ENCODE results near the gene TENM4. TPM values are rescaled to one million over a fixed set of nuclear protein-coding genes. Genes with fewer than 3 reads are reported as not detected.

Gene TENM4
- total RNA-seq, 4 donors from 2014 or later, result 0.88 to 61.5 (median 4.0) TPM

DNA sequence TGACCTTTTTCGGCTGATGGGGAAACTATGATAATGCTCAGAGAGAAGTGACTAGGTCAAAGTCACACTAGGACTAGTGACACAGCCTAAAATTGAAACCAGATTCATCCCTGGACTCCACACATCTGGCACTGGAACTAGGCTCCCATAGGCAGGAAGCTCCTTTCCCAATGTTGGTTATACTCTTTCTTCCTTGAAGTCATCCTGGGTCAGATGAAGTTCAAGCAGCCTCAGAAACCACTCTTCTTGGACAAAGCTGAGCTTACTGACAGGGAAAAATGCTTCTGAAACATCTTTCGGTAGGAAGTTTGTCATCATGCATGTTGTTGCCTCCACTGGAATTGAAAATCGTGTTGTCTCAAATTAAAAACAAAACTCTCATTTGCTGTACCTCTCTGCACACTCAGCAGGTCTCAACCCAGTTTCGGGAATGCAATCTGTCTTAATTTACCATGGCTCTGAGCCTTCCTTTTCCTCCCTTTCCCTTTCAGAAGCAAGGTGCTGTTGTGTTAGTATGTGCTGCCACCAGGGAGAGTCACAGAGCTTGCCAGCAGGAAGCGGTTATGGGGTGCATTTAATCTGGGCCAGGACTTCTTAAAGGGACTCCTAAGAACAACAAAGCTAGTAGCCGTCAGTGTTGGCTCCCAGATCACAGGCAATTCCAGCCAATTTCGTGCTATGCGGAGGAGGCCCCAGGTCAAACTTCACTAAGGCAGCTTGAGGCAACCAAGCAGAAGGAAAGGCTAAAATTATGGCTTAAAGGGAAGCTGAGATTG, 384.8 kb downstream of the TENM4 start:
- peak overlapping the region in 1 of 2 donors; percentile 29 for H3K27ac ChIP-seq
- TF ChIP-seq, protein P1, sequence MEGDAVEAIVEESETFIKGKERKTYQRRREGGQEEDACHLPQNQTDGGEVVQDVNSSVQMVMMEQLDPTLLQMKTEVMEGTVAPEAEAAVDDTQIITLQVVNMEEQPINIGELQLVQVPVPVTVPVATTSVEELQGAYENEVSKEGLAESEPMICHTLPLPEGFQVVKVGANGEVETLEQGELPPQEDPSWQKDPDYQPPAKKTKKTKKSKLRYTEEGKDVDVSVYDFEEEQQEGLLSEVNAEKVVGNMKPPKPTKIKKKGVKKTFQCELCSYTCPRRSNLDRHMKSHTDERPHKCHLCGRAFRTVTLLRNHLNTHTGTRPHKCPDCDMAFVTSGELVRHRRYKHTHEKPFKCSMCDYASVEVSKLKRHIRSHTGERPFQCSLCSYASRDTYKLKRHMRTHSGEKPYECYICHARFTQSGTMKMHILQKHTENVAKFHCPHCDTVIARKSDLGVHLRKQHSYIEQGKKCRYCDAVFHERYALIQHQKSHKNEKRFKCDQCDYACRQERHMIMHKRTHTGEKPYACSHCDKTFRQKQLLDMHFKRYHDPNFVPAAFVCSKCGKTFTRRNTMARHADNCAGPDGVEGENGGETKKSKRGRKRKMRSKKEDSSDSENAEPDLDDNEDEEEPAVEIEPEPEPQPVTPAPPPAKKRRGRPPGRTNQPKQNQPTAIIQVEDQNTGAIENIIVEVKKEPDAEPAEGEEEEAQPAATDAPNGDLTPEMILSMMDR (IDR thresholded peaks at IDR 0.05), result no peak
- TF ChIP-seq POLR2A (IDR thresholded peaks at IDR 0.05), result no peak
- intact Hi-C loops (cut with DNase I; ENCODE audit: low total_unique reads), result no loop called here
- H3K4me1 ChIP-seq, result no peaks in the 10 kb centered on the region
- H3K27me3 ChIP-seq, result no peaks in the 10 kb centered on the region
- no peaks in the 10 kb centered on the region for H3K36me3 ChIP-seq
- H3K4me3 ChIP-seq, result no peak overlapping the region
- no peaks in the 10 kb centered on the region for H3K9me3 ChIP-seq
- peak; percentile 24 to 44 for DNase-seq

DNA sequence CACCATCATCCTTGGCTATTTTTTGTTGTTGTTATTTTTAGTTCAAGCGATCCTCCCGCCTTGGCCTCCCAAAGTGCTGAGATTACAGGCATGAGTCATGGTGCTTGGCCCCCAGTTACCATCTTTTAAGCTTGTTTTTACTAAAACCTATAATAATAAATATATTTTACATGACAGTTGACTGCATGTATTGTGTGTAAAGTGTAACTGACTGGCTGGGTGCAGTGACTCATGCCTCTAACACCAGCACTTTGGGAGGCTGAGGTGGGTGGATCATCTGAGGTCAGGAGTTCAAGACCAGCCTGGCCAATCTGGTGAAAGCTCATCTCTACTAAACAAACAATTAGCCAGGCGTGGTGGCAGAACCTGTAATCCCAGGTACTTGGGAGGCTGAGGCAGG, 386.2 kb downstream of the TENM4 start:
- intact Hi-C loops (cut with DNase I; ENCODE audit: low total_unique reads), result no loop called here
- no peak for DNase-seq
- no peak overlapping the region for H3K27ac ChIP-seq
- no peaks in the 10 kb centered on the region for H3K27me3 ChIP-seq
- no peak for TF ChIP-seq POLR2A (IDR thresholded peaks at IDR 0.05)
- TF ChIP-seq, protein P1 (IDR thresholded peaks at IDR 0.05), result no peak
- H3K9me3 ChIP-seq, result no peaks in the 10 kb centered on the region
- H3K4me1 ChIP-seq, result no peaks in the 10 kb centered on the region
- no peak overlapping the region for H3K4me3 ChIP-seq
- no peaks in the 10 kb centered on the region for H3K36me3 ChIP-seq

DNA sequence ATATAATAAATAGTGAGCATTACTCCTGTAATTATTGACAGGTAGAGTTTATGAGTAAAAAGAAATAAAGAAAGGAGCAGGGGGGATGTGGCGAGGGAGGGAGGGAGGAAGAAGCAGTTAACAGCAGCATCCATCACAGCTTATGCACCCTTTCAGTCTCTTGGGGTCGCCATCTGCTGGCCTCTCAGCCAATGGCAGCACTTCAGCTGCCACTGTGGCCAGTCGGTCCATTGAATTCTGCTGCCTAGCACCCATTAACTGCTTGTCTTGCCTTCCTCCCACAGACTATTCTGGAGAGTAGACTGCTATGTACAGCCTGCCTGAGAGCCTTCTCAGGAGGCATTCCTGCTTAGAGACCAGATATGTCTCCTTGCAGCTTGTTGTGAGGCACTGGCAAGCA, 388.3 kb downstream of the TENM4 start:
- Histone ChIP-seq H3K36me3 (no peaks in the 10 kb centered on the region), H3K4me3 (no peak overlapping the region), H3K4me1 (no peaks in the 10 kb centered on the region), H3K27ac (no peak overlapping the region), H3K9me3 (no peaks in the 10 kb centered on the region), H3K27me3 (no peaks in the 10 kb centered on the region)
- TF ChIP-seq, protein P1 (IDR thresholded peaks at IDR 0.05), result no peak
- TF ChIP-seq POLR2A (IDR thresholded peaks at IDR 0.05), result no peak
- intact Hi-C loops (cut with DNase I; ENCODE audit: low total_unique reads), result no loop called here
- no peak for DNase-seq

DNA sequence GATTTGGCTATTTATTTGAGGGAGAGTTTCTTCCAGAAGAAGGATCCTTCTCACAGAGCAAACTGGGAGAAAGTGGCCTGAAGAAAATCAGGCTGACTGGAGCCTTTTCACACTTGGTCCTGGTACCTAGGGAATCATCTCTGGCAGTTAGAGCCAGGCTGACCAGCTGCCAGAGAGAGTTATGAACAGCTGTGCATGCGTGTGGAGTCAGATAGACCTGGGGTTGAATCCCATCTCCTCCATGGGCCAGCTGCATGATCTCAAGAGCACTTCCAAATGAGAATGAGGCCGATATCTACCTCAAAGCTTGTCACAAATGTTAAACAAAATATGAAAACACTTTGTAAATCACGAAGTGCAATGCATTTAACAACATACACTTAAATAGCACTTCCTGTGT, 390.0 kb downstream of the TENM4 start:
- H3K4me3 ChIP-seq, result no peak overlapping the region
- no peaks in the 10 kb centered on the region for H3K9me3 ChIP-seq
- DNase-seq, result no peak
- TF ChIP-seq, protein P1 (IDR thresholded peaks at IDR 0.05), result no peak
- TF ChIP-seq POLR2A (IDR thresholded peaks at IDR 0.05), result no peak
- no peak overlapping the region for H3K27ac ChIP-seq
- H3K36me3 ChIP-seq, result no peaks in the 10 kb centered on the region
- intact Hi-C loops (cut with DNase I; ENCODE audit: low total_unique reads), result no loop called here
- no peaks in the 10 kb centered on the region for H3K27me3 ChIP-seq
- H3K4me1 ChIP-seq, result no peaks in the 10 kb centered on the region

DNA sequence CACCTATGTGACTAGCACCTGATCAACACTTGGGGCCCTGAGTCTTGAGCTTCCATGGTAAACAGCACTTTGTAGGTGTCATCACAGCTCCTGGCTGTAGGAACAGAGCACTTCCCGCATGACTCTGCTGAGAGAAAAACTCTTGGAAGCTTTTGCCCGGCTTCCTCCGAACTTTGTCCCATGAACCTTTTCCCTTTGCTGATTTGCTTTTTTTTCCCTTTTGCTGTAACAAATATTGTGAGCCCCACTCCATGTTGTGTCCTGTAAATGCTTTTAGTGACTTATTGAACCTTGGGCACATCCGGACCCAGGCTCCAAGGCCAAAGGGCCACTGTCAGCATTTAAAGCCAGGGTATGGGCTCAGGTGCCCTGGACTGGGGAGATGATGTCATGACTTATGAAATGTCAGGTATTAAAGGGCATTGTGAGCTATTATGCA, 391.1 kb downstream of the TENM4 start:
- Histone ChIP-seq H3K4me1 (no peaks in the 10 kb centered on the region), H3K27ac (no peak overlapping the region), H3K9me3 (no peaks in the 10 kb centered on the region), H3K4me3 (no peak overlapping the region), H3K27me3 (no peaks in the 10 kb centered on the region), H3K36me3 (no peaks in the 10 kb centered on the region)
- TF ChIP-seq, protein P1 (IDR thresholded peaks at IDR 0.05), result no peak
- no peak for TF ChIP-seq POLR2A (IDR thresholded peaks at IDR 0.05)
- DNase-seq, result no peak
- intact Hi-C loops (cut with DNase I; ENCODE audit: low total_unique reads), result no loop called here

Data from uterus (tissue), 4 donors.